ENCODE data around the gene STAP2. TPM values are rescaled to one million over a fixed set of nuclear protein-coding genes. Genes with fewer than 3 reads are reported as not detected.

The STAP2 gene, protein sequence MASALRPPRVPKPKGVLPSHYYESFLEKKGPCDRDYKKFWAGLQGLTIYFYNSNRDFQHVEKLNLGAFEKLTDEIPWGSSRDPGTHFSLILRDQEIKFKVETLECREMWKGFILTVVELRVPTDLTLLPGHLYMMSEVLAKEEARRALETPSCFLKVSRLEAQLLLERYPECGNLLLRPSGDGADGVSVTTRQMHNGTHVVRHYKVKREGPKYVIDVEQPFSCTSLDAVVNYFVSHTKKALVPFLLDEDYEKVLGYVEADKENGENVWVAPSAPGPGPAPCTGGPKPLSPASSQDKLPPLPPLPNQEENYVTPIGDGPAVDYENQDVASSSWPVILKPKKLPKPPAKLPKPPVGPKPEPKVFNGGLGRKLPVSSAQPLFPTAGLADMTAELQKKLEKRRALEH
- total RNA-seq (2014; rRNA removed; shearing (Covaris generic)) = 7.9 and 13.7 TPM in 2 replicates

DNA sequence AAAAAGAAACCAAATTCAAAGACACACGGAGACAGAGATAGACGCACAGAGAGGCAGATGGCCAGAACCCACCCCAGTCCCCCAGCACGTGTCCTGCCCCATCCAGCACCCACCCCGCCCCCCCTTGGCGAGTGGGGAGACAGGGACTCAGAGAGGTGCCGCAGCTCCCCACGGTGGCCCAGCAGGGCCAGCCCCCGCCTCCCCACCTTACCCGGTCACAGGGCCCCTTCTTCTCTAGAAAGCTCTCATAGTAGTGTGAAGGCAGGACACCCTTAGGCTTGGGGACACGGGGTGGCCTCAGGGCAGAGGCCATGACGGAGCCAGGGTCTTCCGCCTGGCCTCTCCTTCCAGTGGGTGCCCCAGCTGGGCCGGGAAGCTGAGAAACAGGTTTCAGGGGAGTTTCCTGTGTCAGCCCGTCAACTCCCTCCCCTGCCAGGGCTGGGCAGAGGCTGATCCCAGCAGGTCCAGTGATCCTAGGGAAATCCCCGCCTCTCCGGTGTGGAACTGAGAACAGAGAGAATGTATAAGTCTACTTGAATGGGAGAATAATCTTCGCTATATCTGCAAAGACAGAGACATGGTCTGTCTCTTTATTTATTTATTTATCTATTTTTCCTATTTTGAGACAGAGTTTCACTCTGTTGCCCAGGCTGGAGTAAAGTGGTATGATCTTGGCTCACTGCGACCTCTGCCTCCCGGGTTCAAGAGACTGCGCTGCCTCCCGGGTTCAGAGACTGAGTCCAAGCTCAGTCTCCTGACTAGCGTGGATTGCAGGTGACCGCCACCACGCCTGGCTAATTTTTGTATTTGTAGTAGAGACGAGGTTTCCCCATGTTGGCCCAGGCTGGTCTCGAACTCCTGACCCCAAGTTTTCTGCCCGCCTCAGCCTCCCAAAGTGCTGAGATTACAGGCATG is at the start of gene STAP2:
Gene STAP2, minus strand, starts transcription at position 387 of the 915 bp plus-strand sequence. Its CDS starts 74 bp downstream, at position 313.
- no peak for DNase-seq (ENCODE audit: low read depth)

- no peak for DNase-seq (ENCODE audit: low read depth)
Measured at GRCh38 chr19:4386041-4386782, 47.6 kb upstream of the STAP2 start.

DNA sequence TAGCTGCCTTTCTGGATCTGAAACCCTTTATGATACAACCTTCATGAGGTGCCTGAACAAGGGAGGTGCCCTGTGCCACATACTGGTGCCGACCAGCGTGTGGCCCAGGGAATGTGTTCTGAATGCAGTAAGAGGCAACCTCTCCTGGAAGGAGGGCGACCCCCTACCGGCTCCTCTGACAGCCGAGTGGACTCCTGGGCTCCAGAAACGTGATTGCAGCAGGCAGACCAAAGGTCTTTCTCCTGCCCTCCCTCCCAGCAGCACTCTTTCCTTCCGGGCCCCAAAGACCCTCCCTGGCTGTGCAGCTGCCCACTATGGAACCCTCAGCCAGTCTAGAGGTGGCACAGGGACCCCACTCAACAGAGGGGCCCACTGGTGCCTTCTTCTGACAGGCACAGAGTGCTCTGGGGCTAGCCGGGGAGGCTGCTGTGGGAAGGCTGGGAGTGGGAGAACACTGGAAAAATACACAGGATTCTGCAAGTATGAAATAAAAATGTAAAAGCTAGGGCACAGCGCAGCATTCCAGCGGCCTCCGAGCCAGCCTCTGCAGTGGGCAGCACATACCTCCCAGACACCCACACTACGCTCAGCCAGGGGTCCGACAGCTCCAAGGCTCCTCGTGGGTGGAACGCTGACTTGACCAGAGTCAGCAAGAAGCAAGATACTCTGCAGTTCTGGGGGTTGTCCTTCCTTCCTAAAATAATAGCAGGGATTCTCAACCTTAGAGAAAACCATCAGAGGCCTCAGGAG is 46.8 kb upstream of the STAP2 start:
- no peak for DNase-seq (ENCODE audit: low read depth)

DNA sequence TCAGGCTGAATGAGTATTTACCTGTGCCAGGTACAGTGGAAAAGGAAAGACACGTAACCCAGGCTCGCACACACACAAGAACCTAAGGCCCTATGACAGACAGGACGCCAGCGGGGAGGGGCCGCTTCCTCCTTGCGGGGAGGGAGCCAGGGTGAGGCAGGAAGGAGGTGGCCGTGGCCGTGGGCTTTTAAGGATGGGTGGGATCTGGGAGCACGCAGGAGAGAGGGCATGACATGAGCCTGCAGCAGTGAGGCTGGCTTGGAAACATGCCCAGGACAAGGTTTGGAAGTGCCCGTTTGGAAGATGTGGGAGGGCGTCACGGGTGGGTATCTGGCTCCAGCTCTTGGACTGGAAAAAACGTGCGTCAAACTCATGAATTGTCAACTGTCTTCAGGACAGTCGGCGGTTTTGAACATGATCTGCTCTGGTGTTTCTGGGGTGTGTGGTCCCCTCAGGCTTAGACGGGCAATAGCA is 41.7 kb upstream of the STAP2 start:
- no peak for DNase-seq (ENCODE audit: low read depth)

DNA sequence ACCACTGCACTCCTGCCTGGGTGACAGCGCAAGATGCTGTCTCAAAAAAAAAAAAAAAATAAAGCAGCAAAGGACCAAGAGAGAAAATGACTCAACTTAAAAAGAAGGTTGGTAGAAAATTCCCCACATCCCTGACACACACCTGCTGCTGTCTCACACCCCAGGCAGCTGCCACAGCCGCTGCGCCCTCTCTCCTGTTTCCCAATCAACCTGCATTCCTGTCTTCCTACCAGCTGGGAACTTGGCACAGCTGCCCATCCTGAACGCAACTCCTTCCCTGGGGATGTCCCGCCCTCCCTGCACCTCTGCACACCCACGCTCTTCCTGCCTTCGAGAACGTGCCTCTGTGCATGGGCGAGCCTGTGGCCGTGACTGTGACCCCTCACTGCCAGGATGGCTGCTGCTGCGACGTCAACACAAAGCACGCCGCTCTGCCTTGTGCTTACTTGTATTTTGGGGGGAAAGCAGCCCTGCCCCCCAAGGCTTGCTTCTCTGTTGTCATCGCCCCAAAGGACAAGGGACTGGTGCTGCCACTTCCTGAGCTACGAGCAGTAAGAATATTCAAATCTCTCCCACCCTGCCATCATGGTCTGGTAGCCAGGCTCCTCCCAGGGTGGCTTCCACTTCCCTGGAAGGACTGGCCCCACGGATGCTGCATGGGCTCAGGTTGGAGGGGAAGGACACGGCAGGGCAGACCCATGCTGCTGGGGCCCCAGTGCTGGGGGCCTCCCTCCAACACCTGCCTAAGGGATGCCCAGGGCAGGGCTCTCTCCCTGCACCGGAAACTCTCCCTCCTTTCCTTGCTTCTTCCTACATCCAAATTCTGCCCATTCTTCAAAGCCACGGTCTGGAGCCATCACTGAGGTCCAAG is 41.0 kb upstream of the STAP2 start:
- DNase-seq (ENCODE audit: low read depth) = peak; percentile 76

DNA sequence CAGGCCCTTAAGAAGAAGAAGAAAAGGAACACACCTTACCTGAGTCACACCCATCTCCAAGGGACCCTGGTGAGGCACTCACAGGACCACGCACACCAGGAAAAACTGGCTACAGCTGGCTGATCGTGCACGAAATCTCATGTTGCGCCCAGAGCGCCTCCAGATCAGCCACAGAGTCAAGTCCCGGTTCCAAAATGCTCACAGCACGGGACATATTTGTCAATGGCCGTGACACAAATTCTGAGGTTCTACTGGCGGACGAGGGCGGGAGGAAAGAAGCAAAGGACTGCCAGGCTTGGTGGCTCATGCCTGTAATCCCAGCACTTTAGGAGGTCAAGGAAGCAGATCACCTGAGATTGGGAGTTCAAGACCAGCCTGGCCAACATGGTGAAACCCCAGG is 40.3 kb upstream of the STAP2 start:
- DNase-seq (ENCODE audit: low read depth) = no peak

DNA sequence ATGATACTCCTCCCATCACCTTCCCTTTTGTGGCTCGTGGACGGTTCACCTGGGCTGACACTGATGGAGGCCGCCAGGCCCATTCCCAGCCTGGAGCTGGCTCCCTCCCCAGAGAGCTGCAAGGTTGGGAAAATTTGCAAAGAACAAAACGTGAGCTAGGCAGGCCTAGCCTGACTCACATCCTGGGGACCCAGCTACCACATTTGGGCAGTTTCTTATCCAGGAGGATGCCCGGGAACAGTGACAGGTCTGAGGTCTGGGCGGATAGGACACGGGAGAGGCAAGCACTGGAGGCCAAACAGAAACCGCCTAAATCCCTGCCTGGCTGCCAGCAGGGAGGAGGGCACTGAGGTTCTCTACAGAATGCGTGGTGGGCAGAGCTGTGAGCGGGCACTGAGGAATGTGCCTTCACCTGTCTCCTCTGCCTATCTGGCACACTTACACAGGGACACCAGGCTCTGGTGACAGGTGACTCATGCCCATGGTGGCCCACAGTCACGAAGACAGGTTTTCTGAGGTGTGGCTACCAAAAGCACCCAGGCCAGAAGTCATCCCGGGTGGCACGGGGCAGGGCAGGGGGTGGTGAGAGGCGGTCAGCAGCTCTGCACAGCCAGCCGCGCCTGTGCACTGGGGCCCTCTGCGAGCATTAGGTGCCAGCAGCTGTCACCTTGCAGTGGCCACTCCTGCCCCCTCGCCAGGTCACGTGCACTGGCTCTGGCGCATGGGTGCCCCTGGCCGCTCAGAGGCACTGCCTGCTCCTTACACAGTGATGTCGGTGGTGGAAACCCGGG is 38.6 kb upstream of the STAP2 start:
- DNase-seq (ENCODE audit: low read depth) = peak; percentile 92

GRCh38 chr19:4376671-4376990 is 38.0 kb upstream of the STAP2 start:
- DNase-seq (ENCODE audit: low read depth) = no peak

DNA sequence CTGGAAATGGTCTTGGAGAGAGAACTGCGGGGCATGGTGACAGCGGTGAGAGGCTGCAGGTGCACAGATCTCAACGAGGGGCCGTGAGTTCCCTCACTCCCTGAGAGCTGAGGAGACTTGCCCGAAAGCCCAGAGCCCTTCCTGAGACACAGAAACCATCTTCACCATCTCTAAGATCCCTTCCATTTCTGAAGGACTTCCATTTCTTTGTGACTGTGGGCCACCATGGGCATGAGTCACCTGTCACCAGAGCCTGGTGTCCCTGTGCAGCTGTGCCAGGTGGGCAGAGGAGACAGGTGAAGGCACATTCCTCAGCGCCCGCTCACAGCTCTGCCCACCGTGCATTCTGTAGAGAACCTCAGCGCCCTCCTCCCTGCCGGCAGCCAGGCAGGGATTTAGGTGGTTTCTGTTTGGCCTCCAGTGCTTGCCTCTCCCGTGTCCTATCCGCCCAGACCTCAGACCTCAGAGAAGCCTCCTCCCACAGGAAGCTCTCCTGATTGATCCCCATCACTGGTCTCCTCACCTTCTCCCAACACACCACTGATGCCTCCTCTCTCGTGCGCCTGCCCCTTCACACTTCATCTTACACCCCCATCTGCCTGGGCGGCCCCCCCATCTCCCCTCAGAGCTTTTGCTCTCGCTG is 37.5 kb upstream of the STAP2 start:
- no peak for DNase-seq (ENCODE audit: low read depth)

DNA sequence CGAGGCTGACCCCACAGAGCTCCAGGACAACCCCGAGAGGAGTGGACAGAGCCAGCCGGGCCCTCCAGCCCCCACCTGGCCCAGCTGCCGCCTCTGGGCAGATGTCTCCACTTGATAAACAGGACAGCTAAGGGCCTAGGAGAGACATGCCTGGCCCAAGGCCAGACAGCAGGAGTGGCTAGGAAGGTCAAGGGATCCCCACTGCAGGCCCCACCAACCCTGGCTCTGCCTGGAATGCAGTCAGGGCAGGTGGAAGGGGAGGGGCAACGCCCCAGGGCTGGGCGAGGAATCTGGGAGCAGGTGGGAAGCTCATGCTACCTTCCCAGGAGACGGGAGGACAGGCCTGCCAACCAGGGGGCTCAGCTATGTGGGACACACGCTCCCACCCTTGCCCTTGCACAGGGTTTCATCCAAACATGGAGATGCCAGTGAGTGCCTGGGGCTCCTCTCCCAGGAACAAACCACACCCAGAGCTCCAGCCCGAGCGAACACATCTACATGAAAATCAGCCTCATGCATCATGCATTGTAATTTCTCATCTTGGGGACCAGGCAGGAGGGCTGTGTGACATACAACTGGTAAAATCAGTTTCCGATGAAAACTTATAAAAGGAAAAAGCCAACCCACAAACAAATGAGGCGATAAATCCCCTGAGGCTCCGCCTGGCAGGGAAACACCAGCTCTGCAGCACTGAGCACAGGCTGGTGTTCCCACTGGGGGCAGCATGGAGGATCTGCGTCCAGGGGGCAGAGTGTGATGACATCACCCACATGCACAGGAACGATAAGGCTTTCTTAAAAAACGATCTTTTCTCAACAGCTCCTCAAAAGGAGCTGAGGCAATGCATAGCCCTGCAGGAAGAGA is 36.8 kb upstream of the STAP2 start:
- DNase-seq (ENCODE audit: low read depth) = peak; percentile 88

- DNase-seq (ENCODE audit: low read depth) = peak; percentile 96
Measured at GRCh38 chr19:4374498-4375163, 36.0 kb upstream of the STAP2 start.

DNA sequence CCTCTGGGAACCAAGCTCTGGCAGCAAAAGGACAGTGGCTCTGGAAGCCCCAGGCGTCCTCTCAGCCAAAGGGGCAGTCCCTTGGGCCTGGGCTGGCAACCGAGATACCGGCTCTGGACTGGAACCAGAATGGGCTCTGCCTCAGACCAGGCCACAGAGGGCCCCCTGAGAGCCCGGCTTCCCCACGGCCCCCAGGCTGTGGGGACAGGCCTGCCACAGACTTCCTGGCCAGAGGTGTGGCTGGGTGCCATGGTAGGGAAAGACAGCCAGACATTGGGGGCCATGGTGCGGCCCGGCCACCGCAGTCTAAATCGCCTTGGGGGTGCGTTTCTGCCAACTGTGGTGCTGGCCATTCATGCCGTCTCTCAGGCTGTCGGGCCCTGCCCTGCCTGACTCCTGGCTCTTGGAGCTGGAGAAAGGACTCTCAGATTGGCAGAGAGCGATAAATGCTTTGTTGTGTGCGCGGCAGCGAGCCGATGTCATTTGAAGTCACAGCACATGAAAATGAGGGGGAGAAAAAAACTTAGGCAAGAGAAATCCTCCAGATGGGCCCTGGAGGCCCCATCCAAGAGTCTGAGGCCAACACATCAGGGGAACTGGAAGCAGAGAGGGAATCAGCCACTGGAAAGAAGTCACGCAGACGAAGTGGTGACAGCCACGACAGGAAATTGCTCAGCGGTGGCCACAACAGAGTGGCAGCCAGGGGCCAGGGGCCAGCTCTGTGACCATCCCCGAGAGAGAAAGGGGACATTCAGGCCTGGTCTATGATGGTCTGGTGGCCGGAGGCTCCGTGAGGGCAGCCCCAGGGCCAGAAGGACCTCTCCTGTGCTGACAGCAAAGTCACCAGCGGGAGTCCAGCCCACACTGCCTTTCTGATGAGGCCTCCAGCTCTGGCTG is 35.2 kb upstream of the STAP2 start:
- DNase-seq (ENCODE audit: low read depth) = peak; percentile 58

- DNase-seq (ENCODE audit: low read depth) = no peak
Measured at GRCh38 chr19:4373013-4373367, 34.4 kb upstream of the STAP2 start.

- DNase-seq (ENCODE audit: low read depth) = no peak
Measured at GRCh38 chr19:4372165-4373012, 33.8 kb upstream of the STAP2 start.
